ENCODE results near the gene TRMT2A.

The TRMT2A gene

GRCh38 chr22:20062043-20062765, 54.8 kb downstream of the TRMT2A start:
- no peak for ATAC-seq
